ENCODE results near the gene MYT1. TPM values are rescaled to one million over a fixed set of nuclear protein-coding genes. Genes with fewer than 3 reads are reported as not detected.

Gene MYT1
- polyA plus RNA-seq, 1 donor from 2014 or later: 35.8 TPM

DNA sequence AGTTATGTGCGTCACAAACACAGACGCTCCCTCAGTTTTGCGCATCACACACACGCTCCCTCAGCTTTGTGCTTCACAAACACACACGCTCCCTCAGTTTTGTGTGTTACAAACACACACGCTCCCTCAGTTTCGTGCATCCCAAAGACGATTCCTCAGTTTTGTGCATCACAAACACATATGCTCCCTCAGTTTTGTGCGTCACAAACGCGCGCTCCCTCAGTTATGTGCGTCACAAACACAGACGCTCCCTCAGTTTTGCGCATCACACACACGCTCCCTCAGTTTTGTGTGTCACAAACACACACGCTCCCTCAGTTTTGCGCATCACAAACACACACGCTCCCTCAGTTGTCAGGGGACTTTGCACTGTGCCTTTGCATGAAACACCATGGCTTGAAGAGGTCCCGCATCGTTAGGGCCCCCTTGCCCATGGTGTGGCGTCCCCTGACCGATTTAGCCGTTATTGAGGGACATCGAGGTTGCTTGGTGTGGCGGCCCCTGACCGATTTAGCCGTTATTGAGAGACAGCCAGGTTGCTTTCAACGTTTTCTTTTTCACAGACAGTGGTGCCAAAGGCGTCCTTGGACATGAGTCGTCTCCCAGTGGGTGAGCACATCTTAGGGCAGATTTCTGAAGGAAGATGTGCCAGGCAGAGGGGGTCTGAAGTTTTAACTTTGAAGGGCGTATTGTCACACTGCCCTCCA lies 28.1 kb upstream of the MYT1 start:
- Histone ChIP-seq H2AFZ (ENCODE audit: low read depth, low read length) (no peak overlapping the region), H4K20me1 (ENCODE audit: insufficient read depth) (no peaks in the 10 kb centered on the region), H3F3A (ENCODE audit: insufficient read depth, low read length, poor library complexity, severe bottlenecking) (no peaks in the 10 kb centered on the region), H3K4me2 (ENCODE audit: low read length) (no peak overlapping the region), H3K4me3 (ENCODE audit: low read length) (no peak overlapping the region), H3K36me3 (ENCODE audit: insufficient read depth, low read length) (no peaks in the 10 kb centered on the region), H3K27ac (ENCODE audit: low read length) (no peak overlapping the region), H3K27me3 (ENCODE audit: insufficient read depth, low read depth, low read length) (no peaks in the 10 kb centered on the region), H3K9me3 (ENCODE audit: low read length) (no peaks in the 10 kb centered on the region), H3K9me2 (ENCODE audit: insufficient read depth, low read length) (no peaks in the 10 kb centered on the region), H3K79me2 (replicated peaks; ENCODE audit: insufficient read depth, low read length) (no peaks in the 10 kb centered on the region), H3K9ac (ENCODE audit: low read length) (no peak overlapping the region)
- TF ChIP-seq TAF1 (IDR thresholded peaks at IDR 0.05; ENCODE audit: low read depth) (no peak), EP300 (conservative IDR thresholded peaks at IDR 0.05; ENCODE audit: poor library complexity, severe bottlenecking) (no peak), RAD21 (conservative IDR thresholded peaks at IDR 0.05) (no peak), SMC3 (conservative IDR thresholded peaks at IDR 0.05; ENCODE audit: poor library complexity) (no peak), MXI1 (conservative IDR thresholded peaks at IDR 0.05; ENCODE audit: poor library complexity, severe bottlenecking) (no peak)
- TF ChIP-seq, protein P1, sequence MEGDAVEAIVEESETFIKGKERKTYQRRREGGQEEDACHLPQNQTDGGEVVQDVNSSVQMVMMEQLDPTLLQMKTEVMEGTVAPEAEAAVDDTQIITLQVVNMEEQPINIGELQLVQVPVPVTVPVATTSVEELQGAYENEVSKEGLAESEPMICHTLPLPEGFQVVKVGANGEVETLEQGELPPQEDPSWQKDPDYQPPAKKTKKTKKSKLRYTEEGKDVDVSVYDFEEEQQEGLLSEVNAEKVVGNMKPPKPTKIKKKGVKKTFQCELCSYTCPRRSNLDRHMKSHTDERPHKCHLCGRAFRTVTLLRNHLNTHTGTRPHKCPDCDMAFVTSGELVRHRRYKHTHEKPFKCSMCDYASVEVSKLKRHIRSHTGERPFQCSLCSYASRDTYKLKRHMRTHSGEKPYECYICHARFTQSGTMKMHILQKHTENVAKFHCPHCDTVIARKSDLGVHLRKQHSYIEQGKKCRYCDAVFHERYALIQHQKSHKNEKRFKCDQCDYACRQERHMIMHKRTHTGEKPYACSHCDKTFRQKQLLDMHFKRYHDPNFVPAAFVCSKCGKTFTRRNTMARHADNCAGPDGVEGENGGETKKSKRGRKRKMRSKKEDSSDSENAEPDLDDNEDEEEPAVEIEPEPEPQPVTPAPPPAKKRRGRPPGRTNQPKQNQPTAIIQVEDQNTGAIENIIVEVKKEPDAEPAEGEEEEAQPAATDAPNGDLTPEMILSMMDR (IDR thresholded peaks at IDR 0.05; ENCODE audit: poor library complexity, severe bottlenecking): no peak

DNA sequence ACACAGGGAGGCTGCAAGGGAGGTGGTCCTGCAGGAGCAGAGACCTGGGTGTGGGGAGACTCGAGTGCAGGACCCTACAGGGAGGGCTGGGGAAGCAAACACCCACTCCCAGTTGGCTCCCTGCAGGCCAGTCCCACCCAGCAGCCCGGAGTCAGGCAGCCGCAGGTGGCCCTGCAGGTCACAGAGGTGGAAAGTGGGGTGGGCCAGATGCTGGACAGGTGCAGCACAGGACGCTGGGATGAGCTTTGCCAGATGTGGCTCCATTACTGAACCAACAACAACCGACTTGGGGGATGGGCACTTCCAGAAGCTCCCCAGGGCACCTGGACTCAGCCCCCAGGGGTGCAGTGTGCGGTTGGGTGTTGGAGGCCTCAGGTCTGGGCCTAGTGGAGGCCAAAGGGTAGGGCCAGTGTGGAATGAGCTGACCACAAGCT lies 26.6 kb upstream of the MYT1 start:
- Histone ChIP-seq H4K20me1 (ENCODE audit: insufficient read depth) (no peaks in the 10 kb centered on the region), H3K27ac (ENCODE audit: low read length) (no peak overlapping the region), H3K9me3 (ENCODE audit: low read length) (no peaks in the 10 kb centered on the region), H2AFZ (ENCODE audit: low read depth, low read length) (no peak overlapping the region), H3K27me3 (ENCODE audit: insufficient read depth, low read depth, low read length) (no peaks in the 10 kb centered on the region), H3F3A (ENCODE audit: insufficient read depth, low read length, poor library complexity, severe bottlenecking) (no peaks in the 10 kb centered on the region), H3K4me3 (ENCODE audit: low read length) (no peak overlapping the region), H3K9me2 (ENCODE audit: insufficient read depth, low read length) (no peaks in the 10 kb centered on the region), H3K9ac (ENCODE audit: low read length) (no peak overlapping the region), H3K79me2 (replicated peaks; ENCODE audit: insufficient read depth, low read length) (no peaks in the 10 kb centered on the region), H3K36me3 (ENCODE audit: insufficient read depth, low read length) (no peaks in the 10 kb centered on the region), H3K4me2 (ENCODE audit: low read length) (no peak overlapping the region)
- TF ChIP-seq RAD21 (conservative IDR thresholded peaks at IDR 0.05) (no peak), TAF1 (IDR thresholded peaks at IDR 0.05; ENCODE audit: low read depth) (no peak), MXI1 (conservative IDR thresholded peaks at IDR 0.05; ENCODE audit: poor library complexity, severe bottlenecking) (no peak), EZH2 (IDR thresholded peaks at IDR 0.05; ENCODE audit: borderline replicate concordance, insufficient read depth, low read length, poor library complexity, severe bottlenecking) (no peak)
- TF ChIP-seq, protein P2, sequence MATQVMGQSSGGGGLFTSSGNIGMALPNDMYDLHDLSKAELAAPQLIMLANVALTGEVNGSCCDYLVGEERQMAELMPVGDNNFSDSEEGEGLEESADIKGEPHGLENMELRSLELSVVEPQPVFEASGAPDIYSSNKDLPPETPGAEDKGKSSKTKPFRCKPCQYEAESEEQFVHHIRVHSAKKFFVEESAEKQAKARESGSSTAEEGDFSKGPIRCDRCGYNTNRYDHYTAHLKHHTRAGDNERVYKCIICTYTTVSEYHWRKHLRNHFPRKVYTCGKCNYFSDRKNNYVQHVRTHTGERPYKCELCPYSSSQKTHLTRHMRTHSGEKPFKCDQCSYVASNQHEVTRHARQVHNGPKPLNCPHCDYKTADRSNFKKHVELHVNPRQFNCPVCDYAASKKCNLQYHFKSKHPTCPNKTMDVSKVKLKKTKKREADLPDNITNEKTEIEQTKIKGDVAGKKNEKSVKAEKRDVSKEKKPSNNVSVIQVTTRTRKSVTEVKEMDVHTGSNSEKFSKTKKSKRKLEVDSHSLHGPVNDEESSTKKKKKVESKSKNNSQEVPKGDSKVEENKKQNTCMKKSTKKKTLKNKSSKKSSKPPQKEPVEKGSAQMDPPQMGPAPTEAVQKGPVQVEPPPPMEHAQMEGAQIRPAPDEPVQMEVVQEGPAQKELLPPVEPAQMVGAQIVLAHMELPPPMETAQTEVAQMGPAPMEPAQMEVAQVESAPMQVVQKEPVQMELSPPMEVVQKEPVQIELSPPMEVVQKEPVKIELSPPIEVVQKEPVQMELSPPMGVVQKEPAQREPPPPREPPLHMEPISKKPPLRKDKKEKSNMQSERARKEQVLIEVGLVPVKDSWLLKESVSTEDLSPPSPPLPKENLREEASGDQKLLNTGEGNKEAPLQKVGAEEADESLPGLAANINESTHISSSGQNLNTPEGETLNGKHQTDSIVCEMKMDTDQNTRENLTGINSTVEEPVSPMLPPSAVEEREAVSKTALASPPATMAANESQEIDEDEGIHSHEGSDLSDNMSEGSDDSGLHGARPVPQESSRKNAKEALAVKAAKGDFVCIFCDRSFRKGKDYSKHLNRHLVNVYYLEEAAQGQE (IDR thresholded peaks at IDR 0.05; ENCODE audit: borderline replicate concordance): no peak
- TF ChIP-seq, protein P1 (IDR thresholded peaks at IDR 0.05; ENCODE audit: poor library complexity, severe bottlenecking): no peak

Data from neural cell (in vitro differentiated cells).